ENCODE results near the gene ELN. TPM values are rescaled to one million over a fixed set of nuclear protein-coding genes. Genes with fewer than 3 reads are reported as not detected.
"Not testable (repeated sequence)": the region's sequence is repeated elsewhere in the genome, so short reads cannot be mapped to it uniquely, and the experiment has no call there.

Gene ELN
- total RNA-seq, 4 donors from 2014 or later: 5.3 to 14.8 (median 6.9) TPM

- no peaks in the 10 kb centered on the region for H3K9me3 ChIP-seq
- no peaks in the 10 kb centered on the region for H3K36me3 ChIP-seq
- in situ Hi-C loops (cut with MboI; ENCODE audit: low sequenced_read_pairs in 4 of 4): no loop called here
- peaks cover 6% of the 10 kb centered on the region in 2 donors for H3K4me1 ChIP-seq
- no peak overlapping the region for H3K4me3 ChIP-seq
- no peaks in the 10 kb centered on the region for H3K27me3 ChIP-seq
- intact Hi-C loops (cut with DNase I; ENCODE audit: low total_unique reads): no loop called here
- ATAC-seq: no peak
- H3K27ac ChIP-seq: no peak overlapping the region
- DNase-seq: no peak
- TF ChIP-seq, protein P1, sequence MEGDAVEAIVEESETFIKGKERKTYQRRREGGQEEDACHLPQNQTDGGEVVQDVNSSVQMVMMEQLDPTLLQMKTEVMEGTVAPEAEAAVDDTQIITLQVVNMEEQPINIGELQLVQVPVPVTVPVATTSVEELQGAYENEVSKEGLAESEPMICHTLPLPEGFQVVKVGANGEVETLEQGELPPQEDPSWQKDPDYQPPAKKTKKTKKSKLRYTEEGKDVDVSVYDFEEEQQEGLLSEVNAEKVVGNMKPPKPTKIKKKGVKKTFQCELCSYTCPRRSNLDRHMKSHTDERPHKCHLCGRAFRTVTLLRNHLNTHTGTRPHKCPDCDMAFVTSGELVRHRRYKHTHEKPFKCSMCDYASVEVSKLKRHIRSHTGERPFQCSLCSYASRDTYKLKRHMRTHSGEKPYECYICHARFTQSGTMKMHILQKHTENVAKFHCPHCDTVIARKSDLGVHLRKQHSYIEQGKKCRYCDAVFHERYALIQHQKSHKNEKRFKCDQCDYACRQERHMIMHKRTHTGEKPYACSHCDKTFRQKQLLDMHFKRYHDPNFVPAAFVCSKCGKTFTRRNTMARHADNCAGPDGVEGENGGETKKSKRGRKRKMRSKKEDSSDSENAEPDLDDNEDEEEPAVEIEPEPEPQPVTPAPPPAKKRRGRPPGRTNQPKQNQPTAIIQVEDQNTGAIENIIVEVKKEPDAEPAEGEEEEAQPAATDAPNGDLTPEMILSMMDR (IDR thresholded peaks at IDR 0.05 in 4 of 5, conservative IDR thresholded peaks at IDR 0.05 in 1 of 5): no peak
- no peak for TF ChIP-seq POLR2A (IDR thresholded peaks at IDR 0.05)
Measured at GRCh38 chr7:74044366-74045350, 16.7 kb downstream of the ELN start.

- intact Hi-C loops (cut with DNase I; ENCODE audit: low total_unique reads); H3K9me3 ChIP-seq; ATAC-seq; H3K27ac ChIP-seq; H3K4me3 ChIP-seq; H3K4me1 ChIP-seq; in situ Hi-C loops (cut with MboI; ENCODE audit: low sequenced_read_pairs in 4 of 4); H3K36me3 ChIP-seq; H3K27me3 ChIP-seq; DNase-seq: not testable (repeated sequence)
Measured at GRCh38 chr7:74046581-74046980, 18.6 kb downstream of the ELN start.

DNA sequence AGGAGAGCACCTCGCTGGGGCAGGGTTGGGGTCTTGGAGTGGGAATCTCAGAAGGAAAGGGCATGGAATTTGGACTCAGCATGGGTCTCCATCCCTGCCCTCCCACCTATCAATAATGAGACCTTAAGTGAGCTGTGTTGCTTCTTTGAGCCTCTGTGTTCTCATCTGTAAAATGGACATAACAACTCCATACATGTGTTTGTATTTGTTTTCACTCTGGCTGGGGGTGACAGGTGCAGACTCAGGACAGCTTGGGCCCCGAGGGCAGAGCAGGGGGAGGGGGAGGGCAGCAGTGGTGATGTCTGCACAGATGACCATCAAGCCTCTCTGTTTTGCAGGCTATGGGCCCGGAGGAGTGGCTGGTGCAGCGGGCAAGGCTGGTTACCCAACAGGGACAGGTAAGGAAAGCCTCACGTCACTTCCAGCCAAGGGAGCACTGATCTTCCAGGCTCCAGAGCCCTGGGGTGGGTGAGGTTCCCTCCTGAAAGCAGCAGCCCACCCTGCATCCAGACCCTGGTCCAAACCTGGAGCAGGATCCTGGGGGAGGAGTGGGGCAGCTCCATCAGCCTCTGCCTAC is 19.9 kb downstream of the ELN start:
- Histone ChIP-seq H3K27ac (no peak overlapping the region), H3K9me3 (no peaks in the 10 kb centered on the region), H3K27me3 (peaks cover 0 to 3% (median 0%) of the 10 kb centered on the region in 3 donors), H3K36me3 (no peaks in the 10 kb centered on the region), H3K4me3 (no peak overlapping the region), H3K4me1 (no peaks in the 10 kb centered on the region)
- no peak for TF ChIP-seq POLR2A (IDR thresholded peaks at IDR 0.05)
- TF ChIP-seq, protein P1 (IDR thresholded peaks at IDR 0.05 in 4 of 5, conservative IDR thresholded peaks at IDR 0.05 in 1 of 5): no peak
- in situ Hi-C loops (cut with MboI; ENCODE audit: low sequenced_read_pairs in 4 of 4): no loop called here
- no peak for ATAC-seq
- intact Hi-C loops (cut with DNase I; ENCODE audit: low total_unique reads): no loop called here
- no peak for DNase-seq

DNA sequence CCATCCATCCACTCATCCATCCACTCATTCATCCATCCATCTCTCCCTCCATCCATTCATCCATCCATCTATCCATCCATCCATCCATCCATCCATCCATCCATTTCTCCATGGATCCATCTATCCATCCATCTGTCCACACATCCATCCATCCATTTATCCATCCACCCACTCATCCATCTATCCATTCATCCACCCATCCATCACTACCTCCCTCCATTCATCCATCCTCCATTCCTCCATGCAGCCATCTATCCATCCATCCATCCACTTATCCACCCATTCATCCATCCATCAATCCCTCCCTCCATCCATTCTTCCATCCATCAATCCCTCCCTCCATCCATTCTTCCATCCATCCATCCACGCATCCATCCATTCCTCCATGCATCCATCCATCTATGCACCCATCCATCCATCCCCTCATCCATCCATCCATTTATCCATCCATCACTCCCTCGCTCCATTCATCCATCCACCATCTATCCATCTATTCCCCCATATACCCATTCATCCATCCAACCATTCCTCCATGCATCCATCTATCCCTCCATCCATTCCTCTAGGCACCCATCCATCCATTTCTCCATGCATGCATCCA is 21.1 kb downstream of the ELN start:
- in situ Hi-C loops (cut with MboI; ENCODE audit: low sequenced_read_pairs in 4 of 4) (no loop called here), intact Hi-C loops (cut with DNase I; ENCODE audit: low total_unique reads) (no loop called here)
- Histone ChIP-seq H3K9me3 (no peaks in the 10 kb centered on the region), H3K4me1 (no peaks in the 10 kb centered on the region), H3K4me3 (no peak overlapping the region), H3K27me3 (peaks cover 0 to 3% (median 0%) of the 10 kb centered on the region in 3 donors), H3K36me3 (no peaks in the 10 kb centered on the region), H3K27ac (no peak overlapping the region)
- ATAC-seq (no peak), DNase-seq (no peak)
- TF ChIP-seq POLR2A (IDR thresholded peaks at IDR 0.05): no peak
- TF ChIP-seq, protein P1 (IDR thresholded peaks at IDR 0.05 in 4 of 5, conservative IDR thresholded peaks at IDR 0.05 in 1 of 5): no peak
